PC-9 (cell line): Measurements from ENCODE around the gene HMG20A.

Experiments used
- CTCF ChIP-seq: fragments of 200-600 bp; sonication (generic); conservative IDR thresholded peaks from 2 replicates; pipeline ENCODE4 v1.6.1; 2017; ENCODE audit warnings: mixed run types, antibody characterized with exemption, mild to moderate bottlenecking, moderate library complexity
- EZH2 ChIP-seq: fragments of 200-600 bp; sonication (generic); IDR thresholded peaks from 2 replicates; pipeline ENCODE4 v1.8.0; 2017; ENCODE audit warnings: antibody characterized with exemption, low read depth

- no peak for TF ChIP-seq CTCF
- TF ChIP-seq EZH2: no peak
Measured at GRCh38 chr15:77457191-77457904, 36.7 kb downstream of the HMG20A start.
